Measurements from ENCODE around the gene GRIN2B.

The GRIN2B gene

GRCh38 chr12:13970803-13971202, 10.6 kb downstream of the GRIN2B start:
- no peak for DNase-seq (ENCODE audit: low spot score in 2 of 2)
- Mint-ChIP-seq H3K36me3 (no peaks in the 10 kb centered on the region), H3K27ac (no peak overlapping the region), H3K4me1 (no peaks in the 10 kb centered on the region), H3K4me3 (no peak overlapping the region), H3K9me3 (no peaks in the 10 kb centered on the region)
- no peak for ATAC-seq

DNA sequence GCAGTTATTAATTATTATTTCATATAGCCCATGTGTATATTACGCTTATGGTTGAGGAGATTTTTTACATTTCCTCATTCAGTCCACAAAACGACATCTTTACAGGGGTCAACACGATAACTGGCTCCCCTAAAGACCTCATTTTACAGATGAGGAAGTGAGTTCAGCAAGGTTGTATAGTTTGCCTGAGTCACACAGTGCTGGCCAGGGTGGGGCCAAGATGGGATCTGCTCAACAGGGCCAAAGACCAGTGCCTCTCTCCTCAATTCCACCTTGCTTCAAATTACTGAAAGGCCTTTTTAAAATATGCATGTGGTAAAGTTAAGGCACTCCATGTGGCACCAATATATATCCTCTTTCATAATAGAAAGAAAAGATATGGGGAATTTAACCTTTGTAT, 13.1 kb downstream of the GRIN2B start:
- no peaks in the 10 kb centered on the region for H3K4me1 Mint-ChIP-seq
- no peaks in the 10 kb centered on the region for H3K9me3 Mint-ChIP-seq
- no peak overlapping the region for H3K4me3 Mint-ChIP-seq
- ATAC-seq (no peak), DNase-seq (ENCODE audit: low spot score in 2 of 2) (no peak)
- peaks cover under 1% of the 10 kb centered on the region for H3K36me3 Mint-ChIP-seq
- H3K27ac Mint-ChIP-seq = no peak overlapping the region

DNA sequence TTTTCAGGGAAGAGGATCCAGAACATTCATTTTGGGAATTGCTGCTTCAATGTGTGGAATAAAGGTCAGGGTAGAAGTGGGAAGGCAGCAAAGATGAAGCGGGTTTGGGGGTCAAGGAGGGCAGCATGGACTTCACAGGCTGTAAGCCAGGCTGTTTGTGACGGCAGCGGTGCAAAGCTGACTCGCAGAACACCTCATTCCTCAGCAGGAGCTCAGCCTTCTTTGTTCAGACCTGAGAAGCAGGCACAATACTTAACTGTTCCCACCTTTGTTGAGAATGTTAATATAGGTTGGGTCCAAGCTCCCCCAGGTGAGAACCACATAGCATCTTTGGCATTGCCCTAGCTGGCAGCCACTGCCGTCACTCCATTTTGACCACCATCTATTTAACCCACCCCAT, 16.7 kb downstream of the GRIN2B start:
- ATAC-seq = no peak
- H3K27ac Mint-ChIP-seq = no peak overlapping the region
- DNase-seq (ENCODE audit: low spot score in 2 of 2) = no peak
- H3K4me1 Mint-ChIP-seq = no peaks in the 10 kb centered on the region
- no peaks in the 10 kb centered on the region for H3K9me3 Mint-ChIP-seq
- no peak overlapping the region for H3K4me3 Mint-ChIP-seq
- H3K36me3 Mint-ChIP-seq = peaks cover 5% of the 10 kb centered on the region

GRCh38 chr12:13962699-13963098, 18.7 kb downstream of the GRIN2B start:
- Mint-ChIP-seq H3K9me3 (no peaks in the 10 kb centered on the region), H3K27ac (no peak overlapping the region), H3K4me3 (no peak overlapping the region), H3K36me3 (peaks cover 5% of the 10 kb centered on the region), H3K4me1 (no peaks in the 10 kb centered on the region)
- no peak for DNase-seq (ENCODE audit: low spot score in 2 of 2)
- ATAC-seq = no peak

- Mint-ChIP-seq H3K4me1 (no peaks in the 10 kb centered on the region), H3K9me3 (no peaks in the 10 kb centered on the region), H3K36me3 (peaks cover 5% of the 10 kb centered on the region), H3K4me3 (no peak overlapping the region), H3K27ac (no peak overlapping the region)
- ATAC-seq (no peak), DNase-seq (ENCODE audit: low spot score in 2 of 2) (no peak)
These were observed 19.4 kb downstream of the GRIN2B start for GRCh38 chr12:13961971-13962370.

- H3K9me3 Mint-ChIP-seq = no peaks in the 10 kb centered on the region
- H3K27ac Mint-ChIP-seq = no peak overlapping the region
- ATAC-seq = no peak
- peaks cover 5% of the 10 kb centered on the region for H3K36me3 Mint-ChIP-seq
- no peak overlapping the region for H3K4me3 Mint-ChIP-seq
- DNase-seq (ENCODE audit: low spot score in 2 of 2) = no peak
- H3K4me1 Mint-ChIP-seq = no peaks in the 10 kb centered on the region
These were observed 22.2 kb downstream of the GRIN2B start for GRCh38 chr12:13959131-13959723.

DNA sequence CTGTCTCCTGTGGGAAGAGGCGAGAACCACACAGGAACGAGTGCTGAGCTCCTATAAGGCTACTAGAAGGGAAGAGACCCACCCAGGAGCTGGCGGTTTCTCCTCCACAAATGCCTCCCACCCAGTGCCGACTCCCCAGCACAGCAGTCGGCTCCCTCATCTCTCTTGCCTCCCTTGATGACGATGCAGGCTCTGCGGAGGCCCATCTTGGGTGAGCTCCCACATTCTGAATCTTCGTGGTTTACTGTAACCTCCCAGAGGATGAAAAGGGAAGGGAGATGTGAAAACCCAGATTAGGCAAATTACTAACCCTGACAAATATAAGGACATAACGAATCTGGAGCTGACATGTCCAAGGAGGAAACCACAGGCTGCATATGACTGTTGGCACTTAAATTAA, 23.8 kb downstream of the GRIN2B start:
- Mint-ChIP-seq H3K4me1 (no peaks in the 10 kb centered on the region), H3K27ac (no peak overlapping the region), H3K9me3 (no peaks in the 10 kb centered on the region), H3K4me3 (no peak overlapping the region), H3K36me3 (no peaks in the 10 kb centered on the region)
- ATAC-seq (no peak), DNase-seq (ENCODE audit: low spot score in 2 of 2) (no peak)

DNA sequence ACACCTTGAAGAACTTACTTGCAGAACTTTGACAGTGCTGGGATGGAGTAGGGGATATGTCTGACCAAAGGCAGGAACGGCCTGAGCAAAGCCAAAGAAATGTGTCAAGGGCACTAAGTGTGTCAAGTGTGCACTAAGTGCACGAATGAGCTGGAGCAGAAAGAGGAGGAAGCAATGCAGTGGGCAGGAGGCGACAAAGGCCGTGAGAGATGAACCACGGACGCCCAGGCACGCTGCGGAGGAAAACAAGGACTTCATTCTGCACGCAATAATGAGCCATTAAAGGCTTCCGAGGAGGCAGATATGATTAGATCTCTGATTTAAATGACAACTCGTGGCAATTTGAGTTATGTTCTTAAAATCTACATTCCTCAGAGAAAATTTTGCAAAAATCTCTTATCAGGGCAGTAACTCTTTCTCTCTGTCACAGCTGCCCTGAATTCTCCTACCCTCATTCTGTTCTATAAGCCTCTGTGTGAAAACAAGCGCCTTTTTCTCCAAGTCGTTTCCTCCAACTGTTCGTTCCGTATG, 25.3 kb downstream of the GRIN2B start:
- H3K27ac Mint-ChIP-seq = no peak overlapping the region
- no peaks in the 10 kb centered on the region for H3K4me1 Mint-ChIP-seq
- H3K9me3 Mint-ChIP-seq = no peaks in the 10 kb centered on the region
- no peak overlapping the region for H3K4me3 Mint-ChIP-seq
- H3K36me3 Mint-ChIP-seq = no peaks in the 10 kb centered on the region
- peak; percentile 9 for ATAC-seq
- DNase-seq (ENCODE audit: low spot score in 2 of 2) = no peak

- Mint-ChIP-seq H3K4me1 (no peaks in the 10 kb centered on the region), H3K36me3 (no peaks in the 10 kb centered on the region), H3K27ac (no peak overlapping the region), H3K9me3 (no peaks in the 10 kb centered on the region), H3K4me3 (no peak overlapping the region)
- ATAC-seq = no peak
- no peak for DNase-seq (ENCODE audit: low spot score in 2 of 2)
These were observed 29.3 kb downstream of the GRIN2B start for GRCh38 chr12:13952096-13952495.

GRCh38 chr12:13950502-13950901, 30.9 kb downstream of the GRIN2B start:
- no peak overlapping the region for H3K27ac Mint-ChIP-seq
- ATAC-seq (no peak), DNase-seq (ENCODE audit: low spot score in 2 of 2) (no peak)
- no peaks in the 10 kb centered on the region for H3K9me3 Mint-ChIP-seq
- no peak overlapping the region for H3K4me3 Mint-ChIP-seq
- H3K4me1 Mint-ChIP-seq = no peaks in the 10 kb centered on the region
- H3K36me3 Mint-ChIP-seq = no peaks in the 10 kb centered on the region

- H3K27ac Mint-ChIP-seq = no peak overlapping the region
- H3K9me3 Mint-ChIP-seq = no peaks in the 10 kb centered on the region
- no peak for DNase-seq (ENCODE audit: low spot score in 2 of 2)
- no peak overlapping the region for H3K4me3 Mint-ChIP-seq
- no peaks in the 10 kb centered on the region for H3K36me3 Mint-ChIP-seq
- H3K4me1 Mint-ChIP-seq = no peaks in the 10 kb centered on the region
- no peak for ATAC-seq
These were observed 32.8 kb downstream of the GRIN2B start for GRCh38 chr12:13948621-13949020.

GRCh38 chr12:13947276-13947946, 34.0 kb downstream of the GRIN2B start:
- H3K36me3 Mint-ChIP-seq = no peaks in the 10 kb centered on the region
- no peaks in the 10 kb centered on the region for H3K9me3 Mint-ChIP-seq
- no peak for ATAC-seq
- no peak overlapping the region for H3K27ac Mint-ChIP-seq
- no peaks in the 10 kb centered on the region for H3K4me1 Mint-ChIP-seq
- H3K4me3 Mint-ChIP-seq = no peak overlapping the region
- DNase-seq (ENCODE audit: low spot score in 2 of 2) = no peak

GRCh38 chr12:13945641-13946040, 35.8 kb downstream of the GRIN2B start:
- H3K27ac Mint-ChIP-seq = no peak overlapping the region
- DNase-seq (ENCODE audit: low spot score in 2 of 2) (no peak), ATAC-seq (no peak)
- H3K4me1 Mint-ChIP-seq = no peaks in the 10 kb centered on the region
- no peak overlapping the region for H3K4me3 Mint-ChIP-seq
- H3K36me3 Mint-ChIP-seq = no peaks in the 10 kb centered on the region
- no peaks in the 10 kb centered on the region for H3K9me3 Mint-ChIP-seq

DNA sequence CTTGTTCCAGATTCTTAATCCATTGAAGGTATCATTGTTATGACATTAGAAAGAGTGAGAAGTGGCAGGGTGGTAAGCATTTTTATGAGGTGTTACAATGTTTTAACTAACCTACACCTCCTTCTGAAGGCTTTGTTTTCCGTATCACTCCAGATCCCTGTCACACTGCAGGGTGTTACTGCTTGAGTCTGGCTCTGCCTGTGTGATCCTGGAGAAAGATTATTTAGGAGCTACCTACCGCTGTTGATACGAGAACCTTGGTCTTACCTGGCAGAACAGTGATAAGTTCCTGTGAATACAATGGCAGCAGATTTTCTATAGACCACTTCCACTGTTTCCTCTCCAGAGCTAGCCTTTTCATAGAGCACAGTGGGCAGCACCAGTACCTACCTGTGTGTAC, 36.2 kb downstream of the GRIN2B start:
- H3K27ac Mint-ChIP-seq = no peak overlapping the region
- no peaks in the 10 kb centered on the region for H3K4me1 Mint-ChIP-seq
- no peaks in the 10 kb centered on the region for H3K9me3 Mint-ChIP-seq
- DNase-seq (ENCODE audit: low spot score in 2 of 2) (no peak), ATAC-seq (no peak)
- H3K4me3 Mint-ChIP-seq = no peak overlapping the region
- H3K36me3 Mint-ChIP-seq = no peaks in the 10 kb centered on the region

- no peaks in the 10 kb centered on the region for H3K36me3 Mint-ChIP-seq
- H3K4me3 Mint-ChIP-seq = no peak overlapping the region
- no peak for DNase-seq (ENCODE audit: low spot score in 2 of 2)
- ATAC-seq = no peak
- no peaks in the 10 kb centered on the region for H3K4me1 Mint-ChIP-seq
- no peak overlapping the region for H3K27ac Mint-ChIP-seq
- peaks cover 2% of the 10 kb centered on the region for H3K9me3 Mint-ChIP-seq
These were observed 38.6 kb downstream of the GRIN2B start for GRCh38 chr12:13942826-13943225.

Measured in stimulated activated effector memory CD8-positive, alpha-beta T cell treated with anti-CD3 and anti-CD28 coated beads, Interleukin-12 subunit alpha, Interleukin-12 subunit beta, amount 100 ng/mL, for 72 hours (primary cell).